Epithelial cell of prostate (primary cell): ENCODE data around the gene TUBB8.
"Not testable (repeated sequence)": the region's sequence is repeated elsewhere in the genome, so short reads cannot be mapped to it uniquely, and the experiment has no call there.

Experiments
- DNase-seq: peaks from one replicate; pipeline ENCODE4 v3.0.0-alpha.2; 2011; ENCODE audit warnings: low read depth, low spot score
- H3K27ac ChIP-seq: fragments of 450-650 bp; 2 replicates; pipeline ENCODE4 v1.5.1; 2017; ENCODE audit warnings: mild to moderate bottlenecking

Gene TUBB8

DNA sequence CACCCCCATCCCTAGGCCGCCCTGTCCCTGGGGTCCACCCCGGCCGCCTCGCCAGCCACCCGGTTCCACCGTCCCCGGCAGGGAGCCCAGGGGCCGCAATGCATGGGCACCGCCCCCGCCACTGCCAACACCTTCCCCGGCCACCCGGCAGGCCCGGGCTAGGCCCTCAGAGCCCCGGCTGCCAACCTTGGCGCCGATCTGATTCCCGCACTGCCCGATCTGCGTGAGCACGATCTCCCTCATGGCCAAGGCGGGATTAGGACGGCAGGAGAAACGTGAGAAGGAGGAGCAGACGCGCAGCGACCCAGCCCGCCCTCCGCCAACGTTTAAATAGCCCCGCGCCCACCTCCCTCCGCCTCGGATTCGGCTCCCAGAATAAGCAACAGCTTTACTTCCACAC, at the start of gene TUBB8:
Gene TUBB8, minus strand, starts transcription at position 301 of the 400 bp plus-strand sequence. Its CDS starts 58 bp downstream, at position 243.
- DNase-seq, result no peak
- no peak within 1 kb of the TSS for H3K27ac ChIP-seq

DNA sequence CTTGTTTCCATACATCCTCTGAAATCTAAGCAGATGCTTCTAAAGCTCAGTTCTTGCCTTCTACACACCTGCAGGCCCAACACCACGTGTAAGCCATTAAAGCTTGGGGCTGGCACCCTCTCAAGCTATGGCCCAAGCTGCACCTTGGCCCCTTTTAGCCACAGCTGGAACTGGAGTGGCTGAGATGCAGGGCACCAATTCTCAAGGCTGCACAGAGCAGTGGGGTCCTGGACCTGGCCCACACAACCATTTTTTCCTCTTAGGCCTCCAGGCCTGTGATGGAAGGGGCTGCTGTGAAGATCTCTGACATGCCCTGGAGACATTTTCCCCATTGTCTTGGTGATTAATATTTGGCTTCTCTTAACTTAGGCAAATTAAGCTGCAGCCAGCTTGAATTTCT, 47.4 kb upstream of the TUBB8 start:
- DNase-seq, result no peak

DNA sequence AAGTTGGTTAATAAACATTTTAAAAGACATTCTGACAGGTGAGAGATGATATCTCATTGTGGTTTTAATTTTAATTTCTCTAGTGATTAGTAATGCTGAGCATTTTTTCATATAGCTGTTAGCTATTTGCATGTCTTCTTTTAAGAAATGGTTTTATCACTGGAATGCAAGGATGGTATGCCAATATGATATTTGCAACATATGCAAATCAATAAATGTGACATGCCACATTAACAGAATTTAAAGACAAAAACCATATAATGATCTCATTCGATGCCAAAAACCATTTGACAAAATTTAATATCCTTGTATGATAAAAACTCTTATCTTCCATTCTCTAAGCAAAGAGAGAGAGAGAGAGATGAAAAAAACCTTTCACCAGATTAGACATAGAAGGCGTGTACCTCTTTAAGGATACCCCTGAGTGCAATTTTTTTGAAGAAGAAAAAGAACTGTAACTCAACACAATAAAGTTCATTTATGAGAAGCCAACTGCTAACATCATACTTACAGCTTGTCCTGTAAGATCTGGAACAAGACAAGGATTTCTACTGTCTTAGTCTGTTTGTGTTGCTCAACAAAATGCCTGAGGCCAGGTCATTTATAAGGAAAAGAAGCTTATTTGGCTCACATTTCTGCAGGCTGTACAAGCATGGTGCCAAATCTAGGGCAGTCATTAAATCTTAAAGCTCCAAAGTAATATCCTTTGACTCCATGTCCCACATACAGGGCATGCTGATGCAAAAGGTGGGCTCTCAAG, 46.4 kb upstream of the TUBB8 start:
- DNase-seq, result no peak
- H3K27ac ChIP-seq, result no peak overlapping the region

More for the DNA sequence above, 47.4 kb upstream of the TUBB8 start:
- H3K27ac ChIP-seq, result no peak overlapping the region

DNA sequence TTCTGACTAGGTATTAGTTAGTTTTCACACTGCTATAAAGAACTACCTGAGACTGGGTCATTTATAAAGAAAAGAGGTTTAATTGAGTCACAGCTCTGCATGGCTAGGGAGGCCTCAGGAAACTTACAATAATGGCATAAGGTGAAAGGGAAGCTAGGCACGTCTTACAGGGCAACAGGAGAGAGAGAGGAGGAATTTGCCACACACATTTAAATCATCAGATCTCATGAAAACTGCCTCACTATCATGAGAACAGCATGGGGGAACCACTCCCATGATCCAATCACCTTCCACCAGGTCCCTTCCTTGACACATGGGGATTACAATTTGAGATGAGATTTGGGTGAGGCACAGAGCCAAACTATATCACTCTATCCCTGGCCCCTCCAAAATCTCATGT, 45.5 kb upstream of the TUBB8 start:
- DNase-seq, result no peak
- no peak overlapping the region for H3K27ac ChIP-seq

DNA sequence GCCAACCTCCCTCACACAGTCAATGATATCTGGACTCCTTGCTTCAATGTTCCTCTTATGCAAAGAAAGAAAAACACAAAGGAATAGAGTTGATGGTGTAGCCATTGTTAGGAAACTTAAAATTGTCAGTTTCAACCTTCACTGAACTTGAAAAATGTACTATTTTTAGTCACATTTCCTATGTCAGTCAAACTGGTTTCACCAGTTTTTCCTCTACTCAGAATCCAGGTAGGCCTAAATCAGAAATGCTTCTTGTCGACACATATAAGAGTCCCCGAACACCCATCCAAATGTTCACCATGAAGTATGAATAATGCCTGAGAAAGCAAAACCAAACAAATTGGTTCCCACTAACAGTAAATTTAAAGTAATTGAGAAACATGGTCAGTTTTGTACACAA, 43.8 kb upstream of the TUBB8 start:
- DNase-seq, result no peak
- H3K27ac ChIP-seq, result no peak overlapping the region

DNA sequence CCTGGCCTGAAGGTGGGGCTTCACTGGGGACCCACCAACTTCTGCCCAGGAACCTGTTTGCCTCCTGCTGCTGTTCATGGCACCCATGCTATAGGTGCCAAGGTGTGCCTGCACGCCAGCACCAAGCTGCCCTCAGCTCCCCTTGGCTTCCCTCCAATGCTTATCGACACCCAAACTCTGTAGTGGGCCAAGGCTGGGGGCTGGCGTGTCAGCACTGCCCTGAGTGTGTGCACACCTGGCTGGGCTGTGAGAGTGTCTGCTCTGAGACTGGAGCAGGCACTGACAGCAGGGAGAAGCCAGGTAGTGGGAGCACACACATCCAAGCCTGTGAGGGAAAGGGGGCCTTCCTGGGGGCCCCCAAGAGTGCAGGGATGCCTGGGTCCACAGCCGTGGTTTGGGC, 43.1 kb upstream of the TUBB8 start:
- DNase-seq, result no peak
- H3K27ac ChIP-seq, result no peak overlapping the region

DNA sequence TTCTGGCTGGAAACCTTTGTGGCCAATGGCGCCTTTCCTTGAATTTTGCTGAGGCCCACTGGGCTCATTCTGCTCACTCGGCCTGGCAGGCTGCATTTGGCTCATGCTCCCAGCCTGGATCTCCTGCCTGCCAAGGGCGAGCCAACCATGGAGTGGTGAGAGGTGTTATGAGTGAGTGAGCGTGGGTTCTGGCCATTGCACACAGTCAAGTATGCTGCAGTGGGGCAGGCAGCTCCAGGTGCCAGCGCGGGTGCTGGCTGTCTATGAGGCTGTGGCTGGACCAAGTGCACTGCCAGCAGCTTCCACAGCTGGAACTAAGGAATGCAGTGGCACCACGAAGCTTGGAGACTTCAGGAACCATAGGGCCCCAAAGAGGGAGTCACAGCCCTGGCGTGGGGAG, 42.2 kb upstream of the TUBB8 start:
- no peak for DNase-seq
- H3K27ac ChIP-seq, result no peak overlapping the region

DNA sequence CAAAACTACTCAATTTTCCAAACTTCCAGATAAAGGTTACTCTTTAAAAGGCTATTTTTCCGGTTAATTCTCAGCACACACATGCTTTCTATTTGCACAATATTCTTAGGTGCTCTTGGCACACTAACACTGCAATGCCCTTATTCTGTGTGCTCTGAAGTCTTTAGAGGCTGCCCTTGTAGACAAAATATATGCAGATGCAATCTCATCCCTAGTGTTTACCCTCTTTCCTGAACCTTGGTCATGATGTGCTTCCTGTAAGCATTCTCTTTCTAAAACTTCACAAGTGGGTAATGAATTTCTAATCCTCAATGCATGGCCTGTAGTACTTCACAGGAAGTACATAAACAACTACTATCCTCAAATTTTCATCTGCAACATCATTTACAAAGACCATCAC, 41.1 kb upstream of the TUBB8 start:
- DNase-seq, result no peak

DNA sequence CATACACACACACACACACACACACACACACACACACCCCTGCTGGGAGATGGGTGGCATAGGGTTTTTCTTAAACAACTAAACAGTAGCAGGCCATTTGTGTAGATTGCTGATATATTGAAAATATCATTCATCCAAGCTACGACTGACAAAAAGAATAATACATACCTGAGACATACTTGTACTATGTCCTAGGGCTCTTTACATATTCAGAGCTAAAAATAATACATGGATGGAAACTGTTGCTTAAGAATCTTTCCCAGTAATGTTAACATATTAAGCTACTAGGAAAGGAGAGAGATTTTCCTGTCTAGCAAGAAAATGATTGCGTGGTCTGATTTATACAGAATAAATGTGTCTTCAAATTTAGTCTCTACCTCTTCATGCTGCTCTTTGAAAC, 40.2 kb upstream of the TUBB8 start:
- DNase-seq, result no peak
- no peak overlapping the region for H3K27ac ChIP-seq

More for the DNA sequence above, 41.1 kb upstream of the TUBB8 start:
- H3K27ac ChIP-seq, result no peak overlapping the region

DNA sequence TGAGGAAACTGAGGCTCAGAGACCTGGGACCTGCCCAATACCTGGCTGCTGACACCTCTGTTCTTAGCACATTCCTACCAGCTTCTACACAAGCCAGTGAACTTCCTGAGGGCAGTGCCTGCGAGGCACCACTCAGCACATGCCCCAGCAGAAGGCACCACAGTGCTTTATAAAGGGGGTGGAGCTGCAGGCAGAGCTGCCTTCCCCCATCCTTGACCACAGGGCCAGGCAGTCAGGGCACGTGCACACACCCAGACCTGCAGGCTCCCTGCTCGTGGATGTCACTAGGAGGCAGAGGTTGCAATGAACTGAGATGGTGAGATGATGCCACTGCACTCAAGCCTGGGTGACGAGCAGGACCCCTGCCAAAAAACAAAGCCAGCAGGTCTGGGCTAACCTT, 39.2 kb upstream of the TUBB8 start:
- no peak for DNase-seq

DNA sequence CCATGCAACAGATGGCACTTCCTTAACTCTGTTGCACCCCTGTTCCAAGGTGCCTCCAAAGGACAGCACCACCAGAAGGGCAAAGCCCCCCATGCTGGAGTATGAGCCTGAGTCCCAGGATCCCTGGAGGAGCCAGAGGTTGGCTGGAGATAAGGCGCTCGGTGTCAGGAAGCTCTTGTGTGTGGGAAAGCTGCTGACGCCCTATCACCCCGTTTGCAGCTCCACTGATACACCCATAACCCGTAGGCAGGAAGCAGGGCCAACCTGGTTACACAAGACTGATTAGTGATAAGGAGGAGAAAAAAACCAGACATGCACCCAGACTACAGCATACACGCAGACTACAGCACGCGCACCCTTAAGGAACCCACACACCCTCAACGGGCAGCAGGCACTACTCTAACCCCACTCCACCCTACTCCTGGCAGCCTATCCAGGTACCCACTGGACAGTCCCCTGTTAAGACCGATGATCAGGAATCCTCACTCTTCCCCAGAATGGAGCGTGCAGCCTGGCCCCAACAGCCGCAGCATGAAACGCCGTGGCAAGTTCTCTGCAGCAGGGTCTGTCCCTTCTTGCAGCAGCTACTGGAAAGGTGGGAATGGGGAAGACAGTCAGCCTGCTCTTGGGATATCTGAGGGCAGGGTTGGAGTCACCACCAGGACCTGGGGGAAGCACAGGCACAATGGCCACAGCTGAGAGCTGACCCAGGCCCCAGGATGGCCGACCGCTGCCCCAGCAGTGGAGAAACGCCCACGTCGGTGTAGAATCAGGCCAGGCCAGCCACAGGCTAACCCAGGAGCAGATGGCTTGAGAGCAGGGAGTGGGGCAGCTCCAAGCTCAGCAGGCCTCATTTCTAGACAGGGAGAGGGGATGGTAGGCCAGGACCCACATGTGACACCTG, 38.3 kb upstream of the TUBB8 start:
- H3K27ac ChIP-seq, result no peak overlapping the region
- DNase-seq, result no peak

More for the DNA sequence above, 39.2 kb upstream of the TUBB8 start:
- no peak overlapping the region for H3K27ac ChIP-seq

DNA sequence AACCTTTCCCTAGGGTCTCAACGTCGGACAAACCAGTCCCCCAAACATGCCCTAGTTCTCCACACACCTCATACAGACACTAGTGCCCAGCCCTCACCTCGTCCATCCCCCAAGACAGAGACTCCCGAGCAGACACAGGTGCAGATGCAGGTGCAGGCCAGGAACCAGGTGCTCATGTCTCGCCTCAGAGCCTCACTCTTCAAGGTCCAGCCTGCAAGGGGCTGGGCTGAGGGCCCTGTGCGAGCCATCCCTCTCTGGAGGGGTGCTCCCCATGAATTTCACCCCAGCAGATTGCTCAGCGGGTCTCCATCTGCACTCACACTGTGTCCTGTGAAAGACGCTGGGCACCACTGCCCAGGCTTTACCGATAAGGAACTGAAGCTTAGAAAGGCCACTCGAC, 36.9 kb upstream of the TUBB8 start:
- DNase-seq, result no peak
- no peak overlapping the region for H3K27ac ChIP-seq

DNA sequence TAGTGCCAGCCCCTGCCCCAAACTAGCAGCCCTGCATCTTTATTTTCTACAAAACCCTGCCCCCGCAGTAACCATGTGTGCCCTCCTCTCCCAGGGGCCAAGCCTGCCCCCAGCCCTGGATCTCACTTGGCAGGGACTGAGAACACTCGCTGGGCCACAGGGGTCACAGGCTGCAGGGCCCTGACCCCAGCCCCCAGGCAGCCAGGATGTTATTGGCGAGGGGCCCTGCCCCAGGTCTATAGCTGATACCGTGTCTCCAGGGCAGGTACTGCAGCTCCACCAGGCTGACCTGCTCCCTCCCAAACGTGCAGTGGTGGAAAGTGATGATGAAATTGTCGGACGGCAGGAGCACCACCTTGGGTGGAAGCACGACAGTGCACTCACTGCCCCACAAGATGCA, 35.9 kb upstream of the TUBB8 start:
- DNase-seq, result no peak
- no peak overlapping the region for H3K27ac ChIP-seq

DNA sequence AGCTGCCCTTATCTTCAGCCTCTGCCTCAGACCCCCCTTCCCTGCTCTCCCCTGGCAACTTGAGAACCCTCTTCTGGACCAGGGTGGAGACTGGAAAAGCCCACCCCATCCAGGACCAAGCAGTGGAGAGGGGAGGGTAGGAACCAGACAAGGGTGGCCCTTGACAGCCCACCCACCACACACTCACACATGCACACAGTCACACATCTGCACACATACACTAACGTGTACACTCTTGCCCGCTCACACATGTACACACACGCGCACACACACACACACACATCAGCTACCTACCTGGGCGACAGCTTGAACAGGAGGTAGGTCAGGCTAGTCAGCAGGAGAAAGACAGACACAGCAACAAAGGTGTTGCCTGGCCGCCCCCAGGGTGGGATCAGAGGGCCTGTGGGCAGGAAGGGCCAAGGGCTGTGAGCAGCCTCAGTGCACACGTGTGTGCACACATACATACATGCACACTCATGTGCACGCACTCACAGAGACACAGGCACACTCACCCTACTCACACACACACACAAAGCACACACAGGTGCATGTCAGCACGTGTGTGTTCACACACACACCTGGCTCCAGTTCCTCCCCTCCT, 34.9 kb upstream of the TUBB8 start:
- no peak for DNase-seq
- no peak overlapping the region for H3K27ac ChIP-seq

DNA sequence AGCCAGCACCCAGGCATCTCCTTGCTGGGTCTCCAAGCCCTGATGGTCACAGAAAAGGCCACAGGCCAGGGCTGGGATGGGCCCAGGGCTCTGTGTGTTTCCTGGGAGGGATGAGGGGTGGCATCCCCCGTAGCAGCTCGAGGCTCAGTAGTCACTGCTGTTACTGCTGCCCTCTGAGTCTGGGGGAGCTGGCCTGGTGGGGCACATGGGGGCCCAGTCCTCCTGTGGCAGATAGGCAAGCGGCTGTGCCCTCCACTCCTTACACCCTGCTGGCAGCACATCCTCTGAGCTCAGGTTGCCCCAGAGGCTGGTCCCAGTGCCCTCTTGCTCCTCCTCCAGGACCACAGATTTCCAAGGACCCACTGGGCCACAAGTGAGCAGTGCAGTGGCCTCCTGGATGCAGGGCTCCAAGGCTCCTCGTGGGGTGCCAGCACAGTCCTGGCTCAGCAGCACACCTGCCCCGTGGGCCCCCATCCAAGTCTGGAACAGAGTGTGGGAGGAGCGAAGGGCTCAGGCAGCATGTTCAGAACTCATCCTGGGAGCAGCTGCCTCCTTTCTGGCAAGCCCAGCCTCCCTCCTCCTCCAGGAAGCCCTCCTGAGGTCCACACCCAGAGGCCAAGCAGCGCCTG, 31.5 kb upstream of the TUBB8 start:
- H3K27ac ChIP-seq, result no peak overlapping the region
- no peak for DNase-seq

DNA sequence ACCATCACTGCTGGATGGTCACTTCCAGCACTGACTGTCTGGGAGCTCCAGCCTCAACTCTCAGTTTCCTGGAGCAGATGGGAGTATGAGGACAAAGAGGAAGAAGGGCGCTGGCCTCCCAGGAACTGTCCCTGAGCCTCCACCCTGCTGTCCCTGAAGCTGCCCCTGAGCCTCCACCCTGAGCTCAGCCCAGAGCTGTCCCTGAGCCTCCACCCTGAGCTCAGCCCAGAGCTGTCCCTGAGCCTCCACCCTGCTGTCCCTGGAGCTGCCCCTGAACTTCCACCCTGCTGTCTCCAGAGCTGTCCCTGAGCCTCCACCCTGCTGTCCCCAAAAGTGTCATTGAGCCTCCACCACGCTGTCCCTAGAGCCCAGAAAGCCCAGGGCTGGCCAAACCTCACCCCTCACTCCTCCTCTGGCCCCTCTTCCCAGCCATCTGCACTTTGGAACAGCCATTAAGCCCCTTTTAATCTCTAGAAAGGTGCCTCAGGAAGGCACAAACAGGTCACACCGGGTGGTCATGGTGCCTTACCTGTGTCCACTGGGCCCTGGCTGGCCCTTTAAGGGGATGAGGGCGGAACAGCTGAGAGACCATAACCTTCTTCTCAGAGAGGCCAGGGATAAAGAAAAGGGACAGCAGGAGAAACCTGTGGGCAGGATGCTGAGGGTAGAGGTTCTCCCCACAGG, 30.6 kb upstream of the TUBB8 start:
- H3K27ac ChIP-seq, result no peak overlapping the region
- DNase-seq, result no peak

DNA sequence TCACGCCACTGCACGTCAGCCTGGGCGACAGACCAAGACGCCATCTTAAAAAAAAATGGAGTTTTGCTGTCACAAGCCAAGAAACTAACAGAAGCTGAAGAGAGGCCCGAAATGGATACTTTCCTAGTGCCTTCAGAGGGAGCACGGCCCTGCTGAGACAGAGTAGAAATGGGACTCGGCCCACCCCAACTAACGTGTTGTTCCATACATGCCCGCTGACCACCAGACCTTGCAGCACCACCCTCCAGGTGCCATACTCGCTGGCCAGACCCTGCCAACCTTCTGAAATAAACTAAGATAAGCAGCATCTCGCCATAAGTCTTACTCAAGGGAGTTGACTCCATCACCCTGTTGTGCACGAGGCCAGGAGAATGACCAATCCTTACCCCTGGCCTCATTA, 29.5 kb upstream of the TUBB8 start:
- no peak for DNase-seq
- no peak overlapping the region for H3K27ac ChIP-seq

DNA sequence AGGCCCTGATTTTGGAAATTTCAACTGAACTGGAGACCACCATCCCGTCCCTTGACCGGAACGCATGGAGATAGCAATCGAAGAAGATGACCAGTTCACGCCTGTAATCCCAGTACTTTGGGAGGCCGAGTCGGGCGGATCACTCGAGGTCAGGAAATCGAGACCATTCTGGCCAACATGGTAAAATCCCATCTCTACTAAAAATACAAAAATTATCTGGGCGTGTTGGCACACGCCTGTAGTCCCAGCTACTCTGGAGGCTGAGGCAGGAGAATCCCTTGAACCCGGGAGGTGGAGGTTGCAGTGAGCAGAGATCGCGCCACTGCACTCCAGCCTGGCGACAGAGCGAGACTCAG, 25.1 kb upstream of the TUBB8 start:
- DNase-seq, H3K27ac ChIP-seq: not testable (repeated sequence)

DNA sequence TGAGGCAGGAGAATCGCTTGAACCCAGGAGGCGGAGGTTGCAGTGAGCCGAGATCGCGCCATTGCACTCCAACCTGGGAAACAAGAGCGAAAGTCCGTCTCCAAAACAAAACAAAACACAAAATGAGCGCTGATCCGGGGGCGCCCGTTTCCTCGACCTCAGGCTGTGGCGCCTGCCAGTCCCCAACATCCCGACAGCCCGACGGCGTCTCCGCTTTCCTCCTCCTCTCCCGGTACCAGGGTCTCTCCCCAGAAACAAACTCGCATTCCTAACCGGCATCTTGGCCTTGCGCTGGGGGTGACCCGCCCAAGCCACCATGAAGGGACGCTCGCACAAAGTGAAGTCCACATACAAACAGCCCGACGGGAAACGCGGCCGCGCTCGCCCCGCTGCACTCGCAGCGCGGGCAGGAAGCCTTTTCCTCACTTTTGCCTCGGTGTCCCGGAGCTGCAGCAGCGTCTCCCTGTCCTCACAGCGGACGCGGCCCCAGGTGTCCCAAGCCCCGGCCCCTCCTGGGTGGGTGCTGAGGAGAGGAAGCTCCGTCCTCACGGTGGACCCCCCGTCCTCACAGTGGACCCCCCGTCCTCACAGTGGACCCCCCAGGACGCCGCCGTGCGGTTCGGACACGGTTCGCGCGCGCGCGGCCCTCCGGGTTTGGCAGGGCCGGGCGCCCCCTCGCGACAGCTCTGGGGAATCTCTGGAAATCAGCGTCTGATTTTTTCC, 24.6 kb upstream of the TUBB8 start:
- not testable (repeated sequence) for DNase-seq, H3K27ac ChIP-seq
